ENCODE data around the gene ACKR2.

ACKR2 gene

DNA sequence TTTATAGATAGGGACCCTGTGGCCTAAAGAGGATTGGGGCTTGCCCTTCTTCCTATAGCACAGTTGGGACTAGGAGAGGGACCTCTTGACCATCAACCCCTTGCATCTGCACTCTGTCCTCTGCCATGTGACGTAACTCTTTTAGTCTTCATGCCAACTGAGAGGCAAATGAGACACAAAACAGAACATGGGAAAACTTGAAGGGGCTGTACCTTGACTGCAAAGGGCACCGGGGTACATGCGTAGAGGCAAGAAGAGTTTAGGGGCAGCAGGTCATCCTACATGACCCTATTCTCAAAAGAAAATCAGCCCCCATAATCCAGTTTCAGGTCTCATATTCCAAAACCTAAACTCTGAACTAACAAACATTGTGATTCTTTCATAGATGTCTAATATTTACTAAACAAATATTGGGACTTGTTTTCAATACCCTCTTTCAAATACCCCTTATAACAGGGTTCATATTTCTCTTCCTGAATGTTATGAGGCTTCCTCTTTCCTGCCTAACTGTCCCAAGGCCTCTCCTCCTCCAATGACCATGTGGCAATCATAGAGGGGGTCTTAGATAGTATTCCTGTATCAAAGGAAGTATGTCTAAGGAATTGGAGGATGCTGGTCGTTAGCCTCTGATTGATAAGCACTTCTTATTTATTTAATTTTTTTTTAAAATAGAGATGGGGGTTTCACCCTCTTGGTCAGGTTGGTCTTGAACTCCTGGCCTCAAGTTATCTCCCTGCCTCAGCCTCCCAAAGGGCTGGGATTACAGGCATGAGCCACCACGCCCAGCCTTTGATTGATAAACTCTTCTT, 20.6 kb downstream of the ACKR2 start:
- no peak for DNase-seq (ENCODE audit: low read depth)

DNA sequence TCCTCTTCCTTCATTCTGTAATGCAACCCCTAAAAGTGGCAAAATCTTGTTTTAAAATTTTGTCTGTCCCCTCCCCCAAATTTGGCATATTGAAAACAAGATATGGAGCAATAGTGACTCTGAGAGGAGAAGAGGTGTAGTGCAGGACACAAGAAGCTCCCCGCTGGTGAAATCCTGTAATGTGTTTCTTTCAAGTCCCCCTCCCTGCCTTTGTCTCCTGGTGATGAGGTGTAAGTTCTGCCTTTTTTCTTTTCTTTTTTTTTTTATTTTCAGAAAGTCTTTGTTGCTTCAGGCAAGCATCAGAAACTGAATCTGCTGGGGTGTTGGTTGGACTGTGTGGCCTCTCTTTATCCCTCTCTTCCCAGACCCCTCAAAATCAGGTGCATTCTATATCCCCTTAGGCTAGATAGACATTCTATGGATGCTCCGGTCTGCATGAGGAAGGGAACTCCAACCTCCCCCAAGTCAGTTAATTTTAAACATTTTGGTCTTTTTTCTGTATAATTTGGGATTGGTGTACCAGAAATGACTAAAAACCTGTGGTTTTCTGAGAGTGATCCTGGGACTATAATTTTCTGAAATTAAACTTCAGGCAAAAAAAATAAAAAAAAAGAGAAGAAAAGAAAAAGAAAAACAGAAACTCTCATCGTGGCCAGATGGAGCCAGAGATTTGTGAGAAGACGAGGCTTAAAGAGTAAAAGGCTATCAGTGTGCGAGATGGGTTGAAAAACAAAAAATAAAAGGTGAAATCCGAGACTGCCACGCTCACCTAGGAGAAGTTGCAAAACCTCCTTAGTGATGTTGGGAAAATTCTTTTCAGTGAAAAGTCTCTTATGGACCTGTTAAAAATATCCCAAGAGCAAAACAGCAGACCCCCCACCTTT, 21.4 kb downstream of the ACKR2 start:
- no peak for DNase-seq (ENCODE audit: low read depth)

GRCh38 chr3:42831321-42831713, 22.1 kb downstream of the ACKR2 start:
- peak; percentile 58 for DNase-seq (ENCODE audit: low read depth)

DNA sequence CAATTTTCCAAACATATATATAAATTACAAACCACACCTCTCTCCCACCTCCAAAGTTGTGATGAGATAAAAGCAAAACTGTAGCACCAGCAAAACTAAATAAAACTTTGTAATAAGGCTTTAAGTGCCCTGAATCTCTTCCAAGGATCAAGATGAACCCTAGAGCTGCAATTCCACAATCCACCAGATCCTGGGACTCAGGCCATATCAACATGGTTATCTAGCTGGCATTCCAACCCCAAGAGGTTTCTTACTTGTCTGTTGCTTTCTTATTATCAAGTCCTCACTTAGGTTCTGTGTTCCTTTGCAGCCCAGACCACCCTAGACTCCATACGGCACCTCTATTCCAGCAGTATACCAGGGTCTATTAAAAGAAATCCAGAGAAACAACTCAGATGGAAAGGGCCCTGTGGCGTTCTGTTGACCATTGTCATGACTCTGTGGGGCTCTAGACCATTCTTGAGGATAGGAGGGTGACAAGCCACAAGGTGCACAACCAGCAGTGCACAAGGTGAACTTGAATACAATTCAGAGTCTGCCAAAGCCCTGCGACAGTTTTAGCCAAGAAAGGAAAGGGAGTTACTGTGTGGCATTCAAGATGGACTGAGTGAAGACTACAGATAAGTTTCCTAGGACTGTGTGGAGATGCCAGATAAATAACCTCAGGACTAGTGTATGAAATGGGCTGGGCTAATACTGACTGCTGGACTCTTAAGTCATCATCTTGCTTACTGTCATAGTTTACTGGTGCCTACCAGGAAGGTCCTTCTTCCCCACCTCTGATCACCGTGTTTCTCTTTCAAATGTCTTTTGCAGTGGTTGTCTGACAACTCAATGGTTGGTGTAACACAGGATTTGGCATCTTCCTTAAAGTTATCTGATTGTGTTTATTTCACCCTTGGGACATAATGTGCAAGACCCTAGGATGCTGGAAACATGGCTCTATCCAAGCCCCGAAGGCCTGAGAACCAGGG, 27.2 kb downstream of the ACKR2 start:
- no peak for DNase-seq (ENCODE audit: low read depth)

DNA sequence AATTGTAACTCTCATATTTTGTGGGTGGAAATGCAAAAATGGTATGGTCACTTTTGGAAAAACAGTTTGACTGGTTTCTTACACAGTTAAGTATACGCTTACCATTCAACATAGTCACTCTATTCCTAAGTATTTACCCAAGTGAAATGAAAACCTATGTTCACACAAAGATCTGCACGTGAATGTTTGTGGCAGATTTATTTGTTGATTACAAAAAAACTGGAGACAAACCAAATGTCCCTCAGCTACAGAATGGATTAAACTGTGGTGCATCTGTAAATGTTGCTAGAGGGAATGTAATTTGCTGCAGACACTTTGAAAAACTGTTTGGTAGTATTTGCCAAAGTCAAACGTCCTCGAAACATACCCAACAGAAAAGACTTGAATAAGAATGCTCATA, 29.3 kb downstream of the ACKR2 start:
- DNase-seq (ENCODE audit: low read depth), result no peak

DNA sequence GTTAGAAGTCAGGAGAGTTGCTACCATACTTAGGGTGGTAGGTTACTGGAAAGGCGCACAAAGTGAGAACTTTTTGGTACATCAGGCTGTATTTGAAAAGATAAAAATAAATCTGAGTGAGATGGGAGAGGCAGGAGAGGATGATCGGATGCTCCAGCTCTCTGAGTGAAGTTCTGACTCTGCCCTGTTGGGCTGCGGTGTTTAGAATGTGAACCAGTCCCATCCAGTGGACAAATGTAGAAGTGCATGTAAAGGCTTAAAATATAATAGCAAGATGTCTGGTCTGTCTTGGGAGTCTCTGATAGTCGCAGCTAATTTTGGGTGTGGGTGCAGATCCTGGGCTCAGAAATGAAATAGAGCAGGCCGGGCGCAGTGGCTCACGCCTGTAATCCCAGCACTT, 30.4 kb downstream of the ACKR2 start:
- no peak for DNase-seq (ENCODE audit: low read depth)

DNA sequence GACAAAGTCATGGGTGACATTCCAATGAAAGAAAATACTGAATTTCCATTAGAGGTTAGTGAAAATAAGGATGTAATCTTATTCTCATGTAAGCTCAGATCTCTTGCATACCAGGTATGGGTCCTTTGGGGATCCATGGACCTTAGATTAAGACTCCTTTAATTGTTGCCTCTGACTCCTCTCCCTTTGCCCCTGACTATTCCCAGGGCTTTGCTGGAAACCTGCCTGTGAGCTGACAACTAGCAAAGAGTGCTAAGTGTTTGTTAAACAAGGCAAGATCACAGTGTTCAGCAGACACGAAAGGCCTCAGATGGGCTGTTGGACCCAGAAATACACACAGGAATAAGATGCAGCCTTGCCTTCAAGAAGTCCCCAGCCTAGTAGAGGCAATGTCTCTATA, 32.1 kb downstream of the ACKR2 start:
- DNase-seq (ENCODE audit: low read depth), result no peak

DNA sequence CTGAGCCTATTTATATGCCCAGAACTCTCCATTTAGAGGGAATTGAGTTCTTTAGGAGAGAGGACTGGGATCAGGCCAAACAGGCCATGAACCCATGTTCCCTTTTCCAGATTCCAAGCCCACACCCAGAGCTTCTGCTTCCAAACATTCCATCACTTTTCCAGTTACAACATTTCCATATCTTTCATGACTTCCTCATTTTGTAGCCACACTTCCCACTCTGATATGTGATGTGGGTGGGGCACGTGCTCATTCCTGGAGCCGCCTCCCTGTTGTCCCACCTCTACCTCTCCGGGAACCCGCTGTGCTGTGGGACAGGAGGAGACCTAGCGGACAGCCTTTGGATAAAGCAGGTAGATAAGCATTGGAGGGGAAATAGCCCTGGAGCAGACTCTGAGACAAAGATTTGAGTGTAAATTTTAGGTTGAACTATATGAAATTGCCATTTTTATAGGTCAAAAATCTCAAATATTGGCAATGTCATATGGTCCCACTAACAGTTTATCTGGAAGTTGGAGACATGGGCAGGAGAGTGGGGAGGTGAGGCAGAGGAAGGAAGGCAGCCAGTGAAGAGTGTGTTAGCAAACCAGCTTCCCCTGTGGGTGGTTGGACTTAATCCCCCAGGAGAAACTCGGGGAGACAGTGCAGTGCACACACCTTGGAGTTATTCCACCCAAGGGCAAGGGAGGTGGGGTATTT, 34.6 kb downstream of the ACKR2 start:
- DNase-seq (ENCODE audit: low read depth), result no peak

DNA sequence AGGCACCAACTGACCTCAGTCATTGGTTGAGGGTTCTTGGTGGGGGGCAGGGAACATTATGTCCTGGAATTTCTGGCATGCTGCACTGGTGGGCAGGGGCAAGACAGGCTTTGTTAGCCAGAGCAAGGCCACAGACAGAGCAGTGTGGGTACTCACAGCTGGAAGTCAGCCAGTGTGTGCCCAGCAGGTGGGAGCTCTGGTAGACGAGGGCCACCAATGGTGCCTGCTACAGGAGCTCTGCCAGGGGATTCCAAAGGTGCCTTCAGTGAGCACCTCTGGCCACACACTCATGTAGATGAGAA, 35.1 kb downstream of the ACKR2 start:
- DNase-seq (ENCODE audit: low read depth), result no peak

DNA sequence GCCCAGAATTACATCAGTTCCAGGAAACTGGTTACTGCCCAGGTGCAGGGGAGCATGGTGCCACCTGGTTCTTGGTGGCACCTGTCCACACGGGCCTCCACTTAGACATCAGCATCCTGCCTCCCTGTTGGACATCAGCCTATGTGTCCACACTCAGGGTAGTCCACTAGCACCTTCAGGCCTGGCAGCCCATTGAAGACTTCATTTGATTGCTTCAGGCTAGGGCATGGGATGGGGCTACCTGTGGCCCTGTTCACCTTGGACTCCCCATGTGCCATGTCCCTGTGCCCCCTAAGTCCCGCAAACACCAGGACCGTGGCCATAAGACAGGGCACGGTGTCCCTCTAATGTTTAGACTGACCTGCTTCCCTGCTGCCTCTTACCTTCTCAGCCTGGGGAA, 35.6 kb downstream of the ACKR2 start:
- DNase-seq (ENCODE audit: low read depth), result no peak

DNA sequence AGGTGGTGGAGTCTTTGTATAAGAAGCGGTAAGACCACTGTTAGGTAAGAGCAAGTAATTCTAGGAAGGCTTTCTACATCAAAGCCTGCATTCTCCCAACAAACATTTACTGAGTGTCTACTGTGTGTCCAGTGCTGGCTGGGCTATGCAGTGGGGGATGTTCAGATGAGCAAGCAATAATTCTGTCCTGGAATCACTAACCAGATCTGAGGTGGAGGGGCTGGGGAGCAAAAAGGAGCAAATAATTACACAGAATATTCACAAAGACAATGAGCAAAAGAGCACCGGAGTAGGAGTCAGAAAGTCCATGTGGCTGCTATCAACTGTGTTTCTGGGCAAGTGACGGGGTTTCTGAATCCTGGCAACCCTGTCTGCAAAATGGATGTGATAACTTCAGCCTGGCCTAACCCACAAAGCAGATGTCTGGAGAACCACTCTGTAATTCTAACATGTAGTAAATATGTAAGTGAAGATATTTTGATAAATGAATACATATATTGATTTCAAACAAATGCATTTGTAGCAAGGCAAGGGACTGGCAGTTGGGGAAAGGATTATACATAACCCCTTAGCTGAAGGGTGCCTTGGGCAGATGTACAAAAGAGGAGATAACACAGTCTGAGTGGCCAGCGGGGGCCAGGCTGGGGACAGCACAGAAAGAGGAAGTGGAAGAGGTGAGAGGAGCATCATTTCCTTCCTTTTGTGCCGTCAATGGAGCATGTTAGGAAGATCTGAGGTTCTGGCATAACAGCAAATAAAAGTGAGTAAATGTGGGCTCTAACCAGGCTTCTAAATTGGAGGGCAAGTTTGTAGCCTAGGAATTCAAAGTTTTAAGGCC, 37.7 kb downstream of the ACKR2 start:
- DNase-seq (ENCODE audit: low read depth), result no peak

- DNase-seq (ENCODE audit: low read depth), result no peak
These were observed 38.5 kb downstream of the ACKR2 start for GRCh38 chr3:42847731-42848130.

DNA sequence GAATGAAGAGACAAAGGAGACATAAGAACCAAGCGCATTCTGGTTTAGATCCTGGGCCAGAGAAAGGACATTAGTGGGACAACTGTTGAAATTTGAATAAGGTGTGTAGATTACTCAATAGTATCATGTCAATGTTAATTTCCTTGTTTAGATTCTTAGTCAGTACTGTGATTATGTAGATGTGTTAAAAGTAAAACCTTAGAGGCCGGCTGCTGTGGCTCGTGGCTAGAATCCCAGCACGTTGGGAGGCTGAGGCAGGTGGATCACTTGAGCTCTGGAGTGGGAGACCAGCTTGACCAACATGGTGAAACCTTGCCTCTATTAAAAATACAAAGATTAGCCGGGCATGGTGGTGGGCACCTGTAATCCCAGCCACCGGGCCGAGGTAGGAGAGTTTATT, 39.8 kb downstream of the ACKR2 start:
- DNase-seq (ENCODE audit: low read depth), result no peak

DNA sequence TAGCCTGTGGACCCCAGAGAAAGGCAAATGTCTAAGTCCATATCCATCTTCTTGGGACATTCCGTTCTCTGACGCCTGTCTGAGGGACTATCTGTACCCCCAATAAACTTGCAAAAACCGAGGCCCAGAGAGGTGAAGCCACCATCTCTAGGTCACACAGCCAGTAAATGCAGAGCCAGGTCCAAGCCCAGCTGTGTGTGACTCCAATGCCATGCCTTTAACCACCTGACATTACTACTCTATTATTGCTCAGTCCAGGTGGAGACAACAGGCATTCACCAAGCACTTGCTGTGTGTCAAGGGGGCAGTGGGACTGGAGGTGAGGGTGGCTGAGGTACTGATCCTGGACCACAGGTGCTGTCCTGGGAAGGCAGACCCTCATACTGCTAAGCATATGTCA, 41.0 kb downstream of the ACKR2 start:
- no peak for DNase-seq (ENCODE audit: low read depth)

GRCh38 chr3:42851228-42851834, 42.1 kb downstream of the ACKR2 start:
- DNase-seq (ENCODE audit: low read depth), result no peak

DNA sequence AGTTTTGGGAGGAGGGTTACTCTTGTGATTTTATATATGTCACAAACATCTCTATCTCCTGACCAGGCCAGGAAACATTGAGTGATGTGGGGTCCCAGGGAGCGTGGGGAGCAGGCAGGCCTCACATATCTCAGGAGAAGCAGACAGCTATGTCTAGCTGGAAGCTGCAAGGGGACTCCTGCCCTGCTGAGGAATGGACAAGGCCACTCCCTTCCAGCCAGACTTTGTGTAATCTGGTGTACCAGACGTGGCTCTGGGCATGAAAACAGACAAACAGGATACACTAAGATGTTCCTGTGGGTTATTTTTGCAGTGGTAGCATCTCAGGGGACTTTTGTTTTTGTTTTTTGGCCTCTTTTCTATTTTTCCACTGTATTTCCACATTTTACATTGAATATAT, 43.2 kb downstream of the ACKR2 start:
- no peak for DNase-seq (ENCODE audit: low read depth)

DNA sequence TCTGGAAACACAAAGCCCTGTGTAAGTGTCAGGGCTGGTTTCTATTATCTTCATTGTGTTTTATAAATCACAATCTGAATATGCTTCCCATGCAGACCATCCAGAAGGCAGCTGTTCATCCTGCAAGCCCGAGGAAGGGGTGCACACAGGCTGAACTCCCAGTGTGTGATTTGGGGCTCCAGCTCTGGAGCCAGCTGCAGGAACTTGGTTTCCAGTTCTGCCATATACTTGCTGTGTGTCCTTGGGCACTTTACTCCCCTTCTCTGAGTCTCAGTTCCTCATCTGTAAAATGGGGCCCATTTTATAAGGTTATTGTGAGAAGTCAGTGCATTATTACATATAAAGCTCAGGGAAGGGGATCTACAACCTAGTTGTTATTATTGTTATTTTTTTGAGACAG, 43.8 kb downstream of the ACKR2 start:
- DNase-seq (ENCODE audit: low read depth), result no peak

GRCh38 chr3:42853739-42854302, 44.6 kb downstream of the ACKR2 start:
- no peak for DNase-seq (ENCODE audit: low read depth)

- no peak for DNase-seq (ENCODE audit: low read depth)
These were observed 45.9 kb downstream of the ACKR2 start for GRCh38 chr3:42855219-42855546.

Measured in stimulated activated CD8-positive, alpha-beta memory T cell treated with anti-CD3 and anti-CD28 coated beads, Interleukin-7, amount 100 ng/mL, for 24 hours (primary cell).